GM12878 (cell line): ENCODE results near the gene CBLB. TPM values are rescaled to one million over a fixed set of nuclear protein-coding genes. Genes with fewer than 3 reads are reported as not detected.

Source experiments
- ATAC-seq: fragments of 200-7000 bp; cut with Tn5 transposase; 3 replicates; pipeline ENCODE4 v1.9.1; 2020; ENCODE audit warnings: mild to moderate bottlenecking, moderate library complexity
- BruUV-seq: library from RNA; stranded (reverse); fragments of 400-500 nt; replicated peaks from 2 replicates; lab custom pipeline; 2021; lab: Mats Ljungman, UMichigan
- CTCF ChIA-PET: fragments of 300-600 bp; sonication (Branson Sonifier 250); formaldehyde crosslinking; extraction: SDS; loops from one replicate; lab custom pipeline; 2021; ENCODE audit warnings: inconsistent platforms; lab: Yijun Ruan, JAX
- POLR2A ChIA-PET: fragments of 350-600 bp; formaldehyde crosslinking; extraction: SDS; loops from one replicate; lab custom pipeline; 2021; ENCODE audit warnings: inconsistent platforms; lab: Charles Lee
- RAD21 ChIA-PET: fragments of 300-600 bp; sonication (Branson Sonifier 250); formaldehyde crosslinking; loops from one replicate; lab custom pipeline; 2023; ENCODE audit warnings: antibody characterized with exemption; ENCODE audit not compliant: unreplicated experiment; lab: Charles Lee
- SMC1A ChIA-PET: fragments of 300-600 bp; sonication (Branson Sonifier 250); formaldehyde crosslinking; loops from one replicate; lab custom pipeline; 2023; ENCODE audit not compliant: unreplicated experiment, uncharacterized antibody; lab: Charles Lee
- DNase-seq: peaks from one replicate; pipeline ENCODE4 v3.0.0-alpha.2; 2011; ENCODE audit warnings: low read depth, low spot score
- FAIRE-seq: peaks from 3 replicates; lab custom pipeline; 2011; peaks lifted over from hg19 to GRCh38; lab: Jason Lieb, UNC
- H2AFZ ChIP-seq: 2 replicates; pipeline ENCODE4 v1.6.0; 2011; ENCODE audit warnings: low read depth, low read length, control low read depth; ENCODE audit not compliant: control insufficient read depth
- H3K27ac ChIP-seq: 2 replicates; pipeline ENCODE4 v1.5.1; 2011; ENCODE audit warnings: control low read depth; ENCODE audit not compliant: control insufficient read depth, insufficient read depth
- H3K27me3 ChIP-seq, 2 experiments: replicated peaks in 1 of 2; 2 replicates each; pipeline versions ENCODE4 v1.6.0 to v1.6.1; 2011; ENCODE audit warnings: low read length in 1 of 2; ENCODE audit not compliant: control insufficient read depth in 2 of 2, insufficient read depth in 2 of 2
- H3K36me3 ChIP-seq, 2 experiments: 2 replicates each; pipeline ENCODE4 v1.5.1; 2011; ENCODE audit warnings: low read length in 1 of 2; ENCODE audit not compliant: control insufficient read depth in 2 of 2, insufficient read depth in 2 of 2
- H3K4me1 ChIP-seq: 2 replicates; pipeline ENCODE4 v1.6.1; 2011; ENCODE audit warnings: mild to moderate bottlenecking, low read length, moderate library complexity, mixed read lengths; ENCODE audit not compliant: control insufficient read depth, insufficient read depth
- H3K4me2 ChIP-seq: 2 replicates; pipeline ENCODE4 v1.6.0; 2011; ENCODE audit warnings: control low read depth; ENCODE audit not compliant: control insufficient read depth, insufficient read depth
- H3K4me3 ChIP-seq: fragments of 200-600 bp; sonication (generic); 2 replicates; pipeline ENCODE4 v1.5.1; 2016
- H3K79me2 ChIP-seq: 2 replicates; pipeline ENCODE4 v1.6.0; 2011; ENCODE audit warnings: low read length; ENCODE audit not compliant: control insufficient read depth, insufficient read depth
- H3K9ac ChIP-seq: 2 replicates; pipeline ENCODE4 v1.8.0; 2011; ENCODE audit warnings: low read length, control low read depth, mixed read lengths; ENCODE audit not compliant: control insufficient read depth, insufficient read depth
- H3K9me3 ChIP-seq: replicated peaks from 3 replicates; pipeline ENCODE4 v1.5.1; 2011; ENCODE audit warnings: mild to moderate bottlenecking, low read length; ENCODE audit not compliant: control insufficient read depth, insufficient read depth
- H4K20me1 ChIP-seq: 2 replicates; pipeline ENCODE4 v1.6.0; 2011; ENCODE audit not compliant: control insufficient read depth, insufficient read depth
- in situ Hi-C: fragments of 300-500 bp; cut with MboI; formaldehyde crosslinking; loops from 9 replicates; pipeline ENCODE4 v1.14.3; 2018; ENCODE audit warnings: mixed read lengths
- intact Hi-C: fragments of 100-400 bp; cut with micrococcal nuclease; formaldehyde crosslinking; loops from one replicate; pipeline ENCODE4 v1.14.2; 2022; ENCODE audit not compliant: unreplicated experiment
- polyA plus RNA-seq, 11 experiments: library from polyadenylated mRNA; depleted of rRNA in 4 of 11; unstranded in 6 of 11; stranded (reverse) in 5 of 11; fragments of >200 nt; fragmentation: Nextera tagmentation in 4 of 11; fragmentation: Illumina TruSeq in 1 of 11; extraction: Ambion mirVana in 4 of 11; extraction: Trizol in 1 of 11; gene quantifications; 1 replicate in 1 of 11; 2 replicates in 10 of 11; pipeline versions ENCODE4 v1.2.1 to v1.2.3, GENCODE V29; 2011 to 2016; ENCODE audit warnings: inconsistent platforms in 2 of 11, missing spikeins in 2 of 11, low read depth in 1 of 11
- total RNA-seq, 4 experiments: library from RNA; depleted of rRNA in 3 of 4; stranded (reverse); fragments of >200 nt in 3 of 4; fragmentation: Illumina TruSeq in 1 of 4; extraction: Trizol in 1 of 4; gene quantifications; 2 replicates each; pipeline versions ENCODE4 v1.2.1 to v1.2.3, GENCODE V29; 2013 to 2021
- TF ChIP-seq, protein P1 (sequence below): fragments of 450-650 bp; formaldehyde crosslinking; IDR thresholded peaks from 2 replicates; pipeline ENCODE4 v1.4.0; 2022; ENCODE audit warnings: mild to moderate bottlenecking, moderate library complexity
- TF ChIP-seq, protein P2 (sequence below): fragments of 450-650 bp; IDR thresholded peaks from 2 replicates; pipeline ENCODE4 v1.6.1; 2017; ENCODE audit warnings: antibody characterized with exemption, mild to moderate bottlenecking, moderate library complexity

The CBLB gene
- total and polyA plus RNA-seq, 10 of the 15 experiments (the other 5 are each of a cell fraction or from before 2014, with no cell fraction given): 17.2 to 107 (median 41.9) TPM

DNA sequence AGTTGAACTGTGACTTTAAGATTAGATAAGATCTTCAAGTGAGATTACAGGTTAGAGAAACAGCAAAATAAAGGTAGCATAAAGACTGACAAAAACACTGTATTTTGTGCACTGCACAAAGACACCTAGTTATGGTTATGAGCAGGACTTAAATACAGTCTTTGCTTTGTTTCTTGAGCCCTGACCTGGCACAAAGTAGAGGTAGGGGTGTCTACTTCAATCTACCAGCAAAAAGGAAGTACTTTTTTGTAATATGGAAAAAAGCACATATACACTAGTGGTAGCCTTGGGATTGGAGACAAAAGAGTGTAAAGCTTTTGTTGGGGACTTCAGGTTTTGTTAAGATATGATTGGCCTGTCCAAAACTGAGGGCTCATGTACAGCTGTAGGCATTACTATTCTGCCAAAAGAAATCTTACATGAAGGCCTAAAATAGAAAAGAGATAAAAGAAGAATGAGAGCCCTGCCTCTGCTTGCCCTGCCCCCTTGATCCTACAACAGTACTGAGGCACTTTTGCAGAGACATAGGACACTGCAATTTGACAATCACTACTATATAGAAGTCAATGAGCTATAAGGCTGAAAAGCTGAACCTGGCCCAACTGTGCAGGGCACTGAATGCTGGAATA lies 194.3 kb downstream of the CBLB start:
- Histone ChIP-seq H3K27ac (no peak overlapping the region), H2AFZ (no peak overlapping the region), H3K36me3 (peaks cover 3 to 9% of the 10 kb centered on the region in 2 experiments), H3K9me3 (no peaks in the 10 kb centered on the region), H4K20me1 (no peaks in the 10 kb centered on the region), H3K4me3 (no peak overlapping the region), H3K79me2 (no peaks in the 10 kb centered on the region), H3K27me3 (no peaks in the 10 kb centered on the region), H3K4me2 (no peak overlapping the region), H3K4me1 (no peaks in the 10 kb centered on the region), H3K9ac (no peak overlapping the region)
- POLR2A ChIA-PET: no interaction called here
- ATAC-seq (no peak), DNase-seq (no peak), FAIRE-seq (no peak)
- in situ Hi-C loops (loop anchor here (10.0 kb wide), 1 partner anchor 940 kb away; no protein-coding TSS in a partner anchor), intact Hi-C loops (no loop called here)
- BruUV-seq: no TSS peak
- RAD21 ChIA-PET: no interaction called here
- TF ChIP-seq, protein P1, sequence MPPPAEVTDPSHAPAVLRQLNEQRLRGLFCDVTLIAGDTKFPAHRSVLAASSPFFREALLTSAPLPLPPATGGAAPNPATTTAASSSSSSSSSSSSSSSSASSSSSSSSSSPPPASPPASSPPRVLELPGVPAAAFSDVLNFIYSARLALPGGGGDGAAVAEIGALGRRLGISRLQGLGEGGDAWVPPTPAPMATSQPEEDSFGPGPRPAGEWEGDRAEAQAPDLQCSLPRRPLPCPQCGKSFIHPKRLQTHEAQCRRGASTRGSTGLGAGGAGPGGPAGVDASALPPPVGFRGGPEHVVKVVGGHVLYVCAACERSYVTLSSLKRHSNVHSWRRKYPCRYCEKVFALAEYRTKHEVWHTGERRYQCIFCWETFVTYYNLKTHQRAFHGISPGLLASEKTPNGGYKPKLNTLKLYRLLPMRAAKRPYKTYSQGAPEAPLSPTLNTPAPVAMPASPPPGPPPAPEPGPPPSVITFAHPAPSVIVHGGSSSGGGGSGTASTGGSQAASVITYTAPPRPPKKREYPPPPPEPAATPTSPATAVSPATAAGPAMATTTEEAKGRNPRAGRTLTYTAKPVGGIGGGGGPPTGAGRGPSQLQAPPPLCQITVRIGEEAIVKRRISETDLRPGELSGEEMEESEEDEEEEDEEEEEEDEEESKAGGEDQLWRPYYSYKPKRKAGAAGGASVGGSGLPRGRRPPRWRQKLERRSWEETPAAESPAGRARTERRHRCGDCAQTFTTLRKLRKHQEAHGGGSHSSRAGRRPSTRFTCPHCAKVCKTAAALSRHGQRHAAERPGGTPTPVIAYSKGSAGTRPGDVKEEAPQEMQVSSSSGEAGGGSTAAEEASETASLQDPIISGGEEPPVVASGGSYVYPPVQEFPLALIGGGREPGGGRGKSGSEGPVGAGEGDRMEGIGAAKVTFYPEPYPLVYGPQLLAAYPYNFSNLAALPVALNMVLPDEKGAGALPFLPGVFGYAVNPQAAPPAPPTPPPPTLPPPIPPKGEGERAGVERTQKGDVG (CRISPR knock-in tag): no peak
- TF ChIP-seq, protein P2, sequence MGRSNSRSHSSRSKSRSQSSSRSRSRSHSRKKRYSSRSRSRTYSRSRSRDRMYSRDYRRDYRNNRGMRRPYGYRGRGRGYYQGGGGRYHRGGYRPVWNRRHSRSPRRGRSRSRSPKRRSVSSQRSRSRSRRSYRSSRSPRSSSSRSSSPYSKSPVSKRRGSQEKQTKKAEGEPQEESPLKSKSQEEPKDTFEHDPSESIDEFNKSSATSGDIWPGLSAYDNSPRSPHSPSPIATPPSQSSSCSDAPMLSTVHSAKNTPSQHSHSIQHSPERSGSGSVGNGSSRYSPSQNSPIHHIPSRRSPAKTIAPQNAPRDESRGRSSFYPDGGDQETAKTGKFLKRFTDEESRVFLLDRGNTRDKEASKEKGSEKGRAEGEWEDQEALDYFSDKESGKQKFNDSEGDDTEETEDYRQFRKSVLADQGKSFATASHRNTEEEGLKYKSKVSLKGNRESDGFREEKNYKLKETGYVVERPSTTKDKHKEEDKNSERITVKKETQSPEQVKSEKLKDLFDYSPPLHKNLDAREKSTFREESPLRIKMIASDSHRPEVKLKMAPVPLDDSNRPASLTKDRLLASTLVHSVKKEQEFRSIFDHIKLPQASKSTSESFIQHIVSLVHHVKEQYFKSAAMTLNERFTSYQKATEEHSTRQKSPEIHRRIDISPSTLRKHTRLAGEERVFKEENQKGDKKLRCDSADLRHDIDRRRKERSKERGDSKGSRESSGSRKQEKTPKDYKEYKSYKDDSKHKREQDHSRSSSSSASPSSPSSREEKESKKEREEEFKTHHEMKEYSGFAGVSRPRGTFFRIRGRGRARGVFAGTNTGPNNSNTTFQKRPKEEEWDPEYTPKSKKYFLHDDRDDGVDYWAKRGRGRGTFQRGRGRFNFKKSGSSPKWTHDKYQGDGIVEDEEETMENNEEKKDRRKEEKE: no peak
- SMC1A ChIA-PET: interaction anchor here (1.0 to 1.1 kb wide), 2 partner anchors 477 to 935 kb away, joined by 3 to 5 read pairs; no protein-coding TSS in a partner anchor
- CTCF ChIA-PET: no interaction called here
